ENCODE results near the gene PDC. TPM values are rescaled to one million over a fixed set of nuclear protein-coding genes. Genes with fewer than 3 reads are reported as not detected.

The PDC gene
- total and polyA plus RNA-seq, 12 donors, result not detected

DNA sequence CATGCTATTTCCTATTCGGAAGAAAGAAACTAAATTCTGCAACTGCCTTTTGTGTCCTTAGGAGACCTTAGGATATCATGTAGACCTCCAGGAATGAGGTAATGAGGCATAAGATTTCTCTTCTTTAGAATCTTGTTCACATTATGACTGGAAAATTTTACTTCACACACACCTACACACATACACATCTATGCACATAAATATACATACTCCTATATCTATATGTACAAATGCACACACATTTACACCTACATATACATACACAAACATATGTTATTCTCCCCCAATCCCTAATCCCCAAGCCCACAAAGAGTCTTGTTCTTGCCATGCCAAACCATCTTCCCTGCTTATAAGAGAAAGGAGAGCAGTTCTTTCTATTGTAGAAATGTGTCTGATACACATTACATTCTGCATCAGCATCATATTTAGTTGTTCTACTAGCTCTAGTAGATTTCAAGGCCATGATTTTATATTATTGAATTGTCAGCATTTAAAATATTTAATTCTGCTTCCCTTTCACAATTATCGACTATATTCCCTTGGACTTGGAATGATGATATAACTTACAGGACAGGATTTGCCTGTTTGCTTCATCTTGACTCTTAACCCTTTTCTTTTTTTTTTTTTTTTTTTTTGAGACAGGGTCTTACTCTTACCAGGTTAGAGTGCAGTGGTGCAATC, 35.4 kb upstream of the PDC start:
- no peaks in the 10 kb centered on the region for H3K4me1 ChIP-seq
- intact Hi-C loops (cut with DNase I), result no loop called here
- H3K4me3 ChIP-seq, result no peak overlapping the region
- TF ChIP-seq, protein P1, sequence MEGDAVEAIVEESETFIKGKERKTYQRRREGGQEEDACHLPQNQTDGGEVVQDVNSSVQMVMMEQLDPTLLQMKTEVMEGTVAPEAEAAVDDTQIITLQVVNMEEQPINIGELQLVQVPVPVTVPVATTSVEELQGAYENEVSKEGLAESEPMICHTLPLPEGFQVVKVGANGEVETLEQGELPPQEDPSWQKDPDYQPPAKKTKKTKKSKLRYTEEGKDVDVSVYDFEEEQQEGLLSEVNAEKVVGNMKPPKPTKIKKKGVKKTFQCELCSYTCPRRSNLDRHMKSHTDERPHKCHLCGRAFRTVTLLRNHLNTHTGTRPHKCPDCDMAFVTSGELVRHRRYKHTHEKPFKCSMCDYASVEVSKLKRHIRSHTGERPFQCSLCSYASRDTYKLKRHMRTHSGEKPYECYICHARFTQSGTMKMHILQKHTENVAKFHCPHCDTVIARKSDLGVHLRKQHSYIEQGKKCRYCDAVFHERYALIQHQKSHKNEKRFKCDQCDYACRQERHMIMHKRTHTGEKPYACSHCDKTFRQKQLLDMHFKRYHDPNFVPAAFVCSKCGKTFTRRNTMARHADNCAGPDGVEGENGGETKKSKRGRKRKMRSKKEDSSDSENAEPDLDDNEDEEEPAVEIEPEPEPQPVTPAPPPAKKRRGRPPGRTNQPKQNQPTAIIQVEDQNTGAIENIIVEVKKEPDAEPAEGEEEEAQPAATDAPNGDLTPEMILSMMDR (IDR thresholded peaks at IDR 0.05), result no peak
- ATAC-seq (no peak), DNase-seq (no peak)
- 88 to 89% methylated on average over 2 of the region's 2 CpGs for WGBS, 2 donors
- H3K9me3 ChIP-seq, result no peaks in the 10 kb centered on the region
- H3K27me3 ChIP-seq, result no peaks in the 10 kb centered on the region
- H3K27ac ChIP-seq, result no peak overlapping the region
- H3K36me3 ChIP-seq, result no peaks in the 10 kb centered on the region

- Histone ChIP-seq H3K4me1 (no peaks in the 10 kb centered on the region), H3K4me3 (no peak overlapping the region), H3K27me3 (no peaks in the 10 kb centered on the region), H3K27ac (no peak overlapping the region), H3K9me3 (no peaks in the 10 kb centered on the region), H3K36me3 (no peaks in the 10 kb centered on the region)
- no peak for DNase-seq
- TF ChIP-seq, protein P1 (IDR thresholded peaks at IDR 0.05), result no peak
- no peak for ATAC-seq
- intact Hi-C loops (cut with DNase I), result no loop called here
- WGBS, 2 donors, result 81 to 94% methylated on average over 2 of the region's 2 CpGs
Measured at GRCh38 chr1:186494832-186495271, 33.9 kb upstream of the PDC start.

GRCh38 chr1:186492531-186493291, 31.8 kb upstream of the PDC start:
- Histone ChIP-seq H3K4me1 (no peaks in the 10 kb centered on the region), H3K27me3 (no peaks in the 10 kb centered on the region), H3K36me3 (no peaks in the 10 kb centered on the region), H3K4me3 (no peak overlapping the region), H3K9me3 (no peaks in the 10 kb centered on the region), H3K27ac (no peak overlapping the region)
- ATAC-seq (no peak), DNase-seq (no peak)
- TF ChIP-seq, protein P1 (IDR thresholded peaks at IDR 0.05), result no peak
- intact Hi-C loops (cut with DNase I), result no loop called here
- WGBS, 2 donors, result 85 to 87% methylated on average over 7 of the region's 7 CpGs

- 97 to 98% methylated on average over 2 of the region's 2 CpGs for WGBS, 2 donors
- intact Hi-C loops (cut with DNase I), result no loop called here
- H3K27ac ChIP-seq, result no peak overlapping the region
- no peak for ATAC-seq
- H3K4me3 ChIP-seq, result no peak overlapping the region
- TF ChIP-seq, protein P1 (IDR thresholded peaks at IDR 0.05), result no peak
- H3K4me1 ChIP-seq, result no peaks in the 10 kb centered on the region
- DNase-seq, result no peak
- H3K27me3 ChIP-seq, result no peaks in the 10 kb centered on the region
- H3K9me3 ChIP-seq, result no peaks in the 10 kb centered on the region
- H3K36me3 ChIP-seq, result no peaks in the 10 kb centered on the region
Measured at GRCh38 chr1:186491336-186491735, 30.4 kb upstream of the PDC start.
